Activated B cell treated with CpG ODN at 0.5 μM for 24 hours (primary cell): ENCODE measurements around the gene XAB2. TPM values are rescaled to one million over a fixed set of nuclear protein-coding genes. Genes with fewer than 3 reads are reported as not detected.
A peak's percentile ranks its signal among the peaks of the same experiment; 100 is the strongest.

Experiments used
- ATAC-seq: fragments of 200-7000 bp; cut with Tn5 transposase; one replicate; pipeline ENCODE4 v1.10.0; 2021; ENCODE audit warnings: low read depth, mild to moderate bottlenecking, moderate library complexity
- CTCF ChIA-PET: fragments of 350-600 bp; sonication (Branson Sonifier 250); formaldehyde crosslinking; loops from one replicate; lab custom pipeline; 2021; ENCODE audit warnings: antibody characterized with exemption; lab: Charles Lee
- POLR2A ChIA-PET: fragments of 350-600 bp; sonication (Branson Sonifier 250); formaldehyde crosslinking; loops from one replicate; lab custom pipeline; 2021; ENCODE audit warnings: antibody characterized with exemption; lab: Charles Lee
- DNase-seq: peaks from one replicate; pipeline ENCODE4 v3.0.0; 2022
- H3K27ac Mint-ChIP-seq: one replicate; pipeline ENCODE4 v1.8.0; 2020; ENCODE audit warnings: mixed read lengths
- H3K27me3 Mint-ChIP-seq: one replicate; pipeline ENCODE4 v1.8.0; 2021; ENCODE audit warnings: mixed read lengths
- H3K36me3 Mint-ChIP-seq: one replicate; pipeline ENCODE4 v1.8.0; 2021; ENCODE audit warnings: low read depth, mixed read lengths
- H3K4me1 Mint-ChIP-seq: one replicate; pipeline ENCODE4 v1.8.0; 2021; ENCODE audit warnings: mixed read lengths
- H3K4me3 Mint-ChIP-seq: one replicate; pipeline ENCODE4 v1.8.0; 2020; ENCODE audit warnings: mild to moderate bottlenecking, mixed read lengths
- H3K9me3 Mint-ChIP-seq: one replicate; pipeline ENCODE4 v1.8.0; 2020; ENCODE audit warnings: mixed read lengths
- intact Hi-C: fragments of 100-400 bp; cut with micrococcal nuclease; formaldehyde crosslinking; loops from one replicate; pipeline ENCODE4 v1.15.1; 2024
- total RNA-seq: library from RNA; stranded (reverse); gene quantifications from 2 replicates; pipeline ENCODE4 v1.2.3, GENCODE V29; 2022
- TF ChIP-seq, protein P1 (sequence below): fragments of 200-600 bp; IDR thresholded peaks from one replicate; pipeline ENCODE4 v1.8.0; 2022; ENCODE audit warnings: antibody characterized with exemption, mild to moderate bottlenecking

The XAB2 gene
- total RNA-seq, 1 donor from 2014 or later: 51.8 TPM

DNA sequence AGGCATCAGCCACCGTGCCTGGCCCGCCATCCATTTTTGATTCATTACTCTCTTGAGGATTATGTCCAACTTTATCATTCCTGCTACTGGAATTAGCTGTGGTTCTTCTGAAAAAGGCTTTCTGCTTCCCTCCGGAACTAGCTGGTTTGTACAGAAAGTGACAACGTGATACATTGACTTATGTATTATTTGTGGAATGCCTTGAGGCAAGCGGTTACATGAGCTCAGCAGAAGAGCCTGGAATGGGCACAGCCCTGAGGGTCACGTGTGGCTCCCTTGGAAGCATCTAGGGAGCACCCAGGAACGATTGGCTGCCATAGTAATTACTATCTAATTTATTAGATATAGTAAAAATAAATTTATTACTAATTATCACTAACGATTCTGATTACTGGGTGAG lies 25.1 kb upstream of the XAB2 start:
- Mint-ChIP-seq H3K9me3 (no peaks in the 10 kb centered on the region), H3K36me3 (no peaks in the 10 kb centered on the region), H3K27me3 (no peaks in the 10 kb centered on the region), H3K4me3 (no peak overlapping the region), H3K27ac (no peak overlapping the region), H3K4me1 (peaks cover 25% of the 10 kb centered on the region)
- DNase-seq (no peak), ATAC-seq (no peak)
- POLR2A ChIA-PET: interaction anchor here (1.2 kb wide), 1 partner anchor 16 kb away, joined by 4 read pairs; no protein-coding TSS in a partner anchor
- CTCF ChIA-PET: interaction anchor here (1.0 to 2.1 kb wide), 4 partner anchors 10 to 145 kb away, joined by 3 to 5 read pairs (median 4); partner anchors contain the start of gene TRAPPC5
- TF ChIP-seq, protein P1, sequence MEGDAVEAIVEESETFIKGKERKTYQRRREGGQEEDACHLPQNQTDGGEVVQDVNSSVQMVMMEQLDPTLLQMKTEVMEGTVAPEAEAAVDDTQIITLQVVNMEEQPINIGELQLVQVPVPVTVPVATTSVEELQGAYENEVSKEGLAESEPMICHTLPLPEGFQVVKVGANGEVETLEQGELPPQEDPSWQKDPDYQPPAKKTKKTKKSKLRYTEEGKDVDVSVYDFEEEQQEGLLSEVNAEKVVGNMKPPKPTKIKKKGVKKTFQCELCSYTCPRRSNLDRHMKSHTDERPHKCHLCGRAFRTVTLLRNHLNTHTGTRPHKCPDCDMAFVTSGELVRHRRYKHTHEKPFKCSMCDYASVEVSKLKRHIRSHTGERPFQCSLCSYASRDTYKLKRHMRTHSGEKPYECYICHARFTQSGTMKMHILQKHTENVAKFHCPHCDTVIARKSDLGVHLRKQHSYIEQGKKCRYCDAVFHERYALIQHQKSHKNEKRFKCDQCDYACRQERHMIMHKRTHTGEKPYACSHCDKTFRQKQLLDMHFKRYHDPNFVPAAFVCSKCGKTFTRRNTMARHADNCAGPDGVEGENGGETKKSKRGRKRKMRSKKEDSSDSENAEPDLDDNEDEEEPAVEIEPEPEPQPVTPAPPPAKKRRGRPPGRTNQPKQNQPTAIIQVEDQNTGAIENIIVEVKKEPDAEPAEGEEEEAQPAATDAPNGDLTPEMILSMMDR: no peak
- intact Hi-C loops: loop anchor here (5.0 to 10.0 kb wide), 2 partner anchors 270 to 348 kb away; partner anchors contain the start of genes CTXN1 and SNAPC2

DNA sequence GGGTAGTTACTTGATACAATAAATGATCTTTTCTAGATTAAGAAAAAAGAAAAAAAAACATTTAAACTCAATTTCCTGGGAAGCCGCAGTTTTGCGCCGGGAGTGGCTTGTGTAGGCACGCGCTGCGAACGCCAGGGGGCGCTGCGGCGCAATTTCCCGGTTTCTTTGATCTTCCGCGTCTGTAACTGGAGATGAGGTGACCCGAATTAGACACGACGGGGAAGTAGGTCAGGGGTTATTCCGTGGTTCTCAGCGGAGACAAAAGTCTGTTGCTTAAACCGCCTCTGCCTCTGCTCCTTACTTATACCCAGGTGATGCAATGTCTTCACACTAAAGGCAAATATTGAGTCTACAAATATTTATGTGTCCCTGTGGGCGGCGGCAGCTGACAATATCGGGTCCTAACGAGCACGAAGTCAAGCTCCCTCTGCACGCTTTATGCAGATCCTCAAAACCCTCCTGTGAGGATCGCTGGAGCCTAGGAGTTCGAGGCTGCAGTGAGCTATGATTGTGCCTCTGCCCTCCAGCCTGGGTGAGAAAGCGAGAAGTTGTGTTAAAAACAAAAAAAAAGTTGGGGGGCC lies 22.8 kb upstream of the XAB2 start:
- Mint-ChIP-seq H3K9me3 (no peaks in the 10 kb centered on the region), H3K4me1 (peaks cover 8% of the 10 kb centered on the region), H3K36me3 (peaks cover 6% of the 10 kb centered on the region), H3K4me3 (peak overlapping the region; percentile 78), H3K27me3 (no peaks in the 10 kb centered on the region), H3K27ac (peak overlapping the region; percentile 41)
- DNase-seq (peak; percentile 82), ATAC-seq (peak; percentile 87)
- TF ChIP-seq, protein P1: peak; percentile 81
- ChIA-PET POLR2A (interaction anchor here (0.7 to 1.3 kb wide), 5 partner anchors 21 to 265 kb away, joined by 3 to 18 read pairs (median 3); partner anchors contain the start of genes PET100 and XAB2), CTCF (interaction anchor here (0.6 to 3.0 kb wide), 11 partner anchors 8 to 292 kb away, joined by 3 to 37 read pairs (median 4); partner anchors contain the start of genes TIMM44 and TRAPPC5)
- intact Hi-C loops: loop anchor here (1.0 to 10.0 kb wide), 6 partner anchors 15 to 350 kb away; partner anchors contain the start of genes CTXN1, SNAPC2, STXBP2 and TRAPPC5

DNA sequence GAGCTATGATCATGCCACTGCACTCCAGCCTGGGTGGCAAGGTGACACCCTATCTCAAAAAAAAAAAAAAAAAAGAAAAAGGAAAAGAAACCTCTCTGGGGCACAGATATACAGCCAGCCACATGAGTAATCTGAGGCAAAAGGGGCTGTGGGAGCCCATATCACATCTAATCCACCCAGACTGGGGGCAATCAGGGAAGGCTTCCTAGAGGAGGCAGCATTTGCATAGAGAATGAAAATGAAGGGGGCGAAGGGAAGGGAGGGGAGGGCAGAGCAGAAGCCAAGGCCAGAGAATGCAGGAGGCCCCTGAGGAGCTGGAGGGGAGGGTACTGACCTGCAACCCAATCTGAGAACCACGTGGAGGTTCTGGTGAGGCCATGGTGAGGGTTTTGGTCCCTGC lies 20.8 kb upstream of the XAB2 start:
- H3K36me3 Mint-ChIP-seq: peaks cover 16% of the 10 kb centered on the region
- H3K27me3 Mint-ChIP-seq: no peaks in the 10 kb centered on the region
- POLR2A ChIA-PET: interaction anchor here (0.6 kb wide), 1 partner anchor 33 kb away, joined by 10 read pairs; no protein-coding TSS in a partner anchor
- DNase-seq (no peak), ATAC-seq (no peak)
- CTCF ChIA-PET: interaction anchor here (0.9 to 3.0 kb wide), 3 partner anchors 31 to 294 kb away, joined by 3 to 37 read pairs (median 3); partner anchors contain the start of gene TRAPPC5
- no peak overlapping the region for H3K27ac Mint-ChIP-seq
- H3K9me3 Mint-ChIP-seq: no peaks in the 10 kb centered on the region
- intact Hi-C loops: loop anchor here (5.0 to 10.0 kb wide), 2 partner anchors 275 to 352 kb away; partner anchors contain the start of genes CTXN1 and SNAPC2
- TF ChIP-seq, protein P1: no peak
- peaks cover 8% of the 10 kb centered on the region for H3K4me1 Mint-ChIP-seq
- no peak overlapping the region for H3K4me3 Mint-ChIP-seq

DNA sequence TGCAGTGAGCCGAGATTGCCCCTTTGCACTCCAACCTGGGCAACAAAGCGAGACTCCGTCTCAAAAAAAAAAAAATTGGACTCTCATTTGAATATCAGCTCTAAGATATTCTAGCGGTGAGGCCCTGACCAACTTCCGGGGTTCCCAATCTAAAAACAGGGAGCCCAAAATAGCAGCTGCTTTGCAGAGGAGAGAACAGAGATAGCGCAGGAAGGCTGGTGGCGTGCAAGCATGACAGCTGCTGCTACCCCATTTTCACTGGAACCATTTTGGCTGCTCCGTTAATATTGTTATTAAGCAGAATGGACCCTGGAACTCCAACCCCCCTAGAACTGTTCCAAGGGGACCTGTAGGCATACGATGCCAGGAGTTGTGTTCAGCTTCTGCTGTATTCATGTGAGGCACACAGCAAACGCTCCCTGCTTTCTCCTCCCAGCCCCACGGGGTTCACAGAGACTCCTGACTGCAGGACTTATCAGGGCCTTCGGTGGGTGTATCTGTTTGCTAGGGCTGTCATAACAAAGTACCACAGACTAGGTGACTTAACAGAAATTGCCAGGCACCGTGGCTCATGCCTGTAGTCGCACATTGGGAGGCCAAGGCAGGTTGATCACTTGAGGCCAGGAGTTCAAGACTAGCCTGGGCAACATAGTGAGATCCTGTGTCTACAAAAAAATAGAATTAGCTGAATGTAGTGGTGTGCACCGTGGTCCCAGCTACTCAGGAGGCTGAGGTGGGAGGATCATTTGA lies 19.1 kb upstream of the XAB2 start:
- ATAC-seq (no peak), DNase-seq (no peak)
- intact Hi-C loops: no loop called here
- ChIA-PET POLR2A (interaction anchor here (0.7 to 0.8 kb wide), 2 partner anchors 9 to 245 kb away, joined by 4 read pairs; no protein-coding TSS in a partner anchor), CTCF (interaction anchor here (1.4 kb wide), 2 partner anchors 32 to 80 kb away, joined by 4 to 6 read pairs; partner anchors contain the start of gene TRAPPC5)
- H3K4me1 Mint-ChIP-seq: peaks cover 8% of the 10 kb centered on the region
- no peak overlapping the region for H3K27ac Mint-ChIP-seq
- TF ChIP-seq, protein P1: no peak
- H3K27me3 Mint-ChIP-seq: no peaks in the 10 kb centered on the region
- no peak overlapping the region for H3K4me3 Mint-ChIP-seq
- H3K36me3 Mint-ChIP-seq: peaks cover 26% of the 10 kb centered on the region
- H3K9me3 Mint-ChIP-seq: no peaks in the 10 kb centered on the region
